HL-60 (cell line): ENCODE data around the gene DENND2D.

Source experiments
- GABPA ChIP-seq: IDR thresholded peaks from 2 replicates; pipeline ENCODE4 v1.6.1; 2012; ENCODE audit warnings: low read depth
- POLR2AphosphoS5 ChIP-seq: IDR thresholded peaks from 2 replicates; pipeline ENCODE4 v1.6.1; 2012; ENCODE audit warnings: low read depth
- SPI1 ChIP-seq: IDR thresholded peaks from 2 replicates; pipeline ENCODE4 v1.6.1; 2012; ENCODE audit warnings: low read depth, mild to moderate bottlenecking, borderline replicate concordance
- TF ChIP-seq, protein P1 (sequence below): IDR thresholded peaks from one replicate; pipeline ENCODE4 v1.5.1; 2011; ENCODE audit warnings: low read length, control low read depth, inconsistent platforms; ENCODE audit not compliant: insufficient read depth
- TF ChIP-seq, protein P2 (sequence below): IDR thresholded peaks from 2 replicates; pipeline ENCODE4 v1.6.1; 2012; ENCODE audit warnings: low read depth; ENCODE audit not compliant: insufficient replicate concordance

DNA sequence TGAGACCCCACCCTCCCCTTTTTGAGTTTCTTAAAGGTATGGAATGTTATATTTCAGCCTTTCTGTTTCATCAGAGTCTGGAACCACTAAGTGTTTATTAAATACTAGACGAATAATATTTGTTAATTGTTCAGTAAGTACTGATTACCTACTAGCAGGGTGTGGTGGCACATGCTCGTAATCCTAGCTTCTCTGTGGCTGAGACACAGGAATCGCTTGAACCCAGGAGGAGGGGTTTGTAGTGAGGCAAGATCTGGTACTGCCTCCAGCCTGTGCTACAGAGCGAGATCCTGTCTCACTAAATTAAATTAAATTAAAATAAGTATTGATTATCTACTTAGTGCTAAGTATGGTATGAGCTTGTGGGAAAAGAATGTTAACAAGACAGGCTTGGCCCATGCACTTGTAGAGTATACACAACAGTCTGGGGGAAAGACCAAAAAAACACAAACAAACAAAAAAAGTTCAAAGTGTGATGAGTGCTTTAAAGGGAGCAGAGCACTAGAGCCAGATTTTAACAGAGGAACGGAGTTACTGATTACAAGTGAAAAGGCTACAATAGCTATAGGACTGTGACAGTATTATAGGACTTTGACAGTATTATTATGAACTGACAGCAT lies 58.0 kb downstream of the DENND2D start:
- TF ChIP-seq, protein P1, sequence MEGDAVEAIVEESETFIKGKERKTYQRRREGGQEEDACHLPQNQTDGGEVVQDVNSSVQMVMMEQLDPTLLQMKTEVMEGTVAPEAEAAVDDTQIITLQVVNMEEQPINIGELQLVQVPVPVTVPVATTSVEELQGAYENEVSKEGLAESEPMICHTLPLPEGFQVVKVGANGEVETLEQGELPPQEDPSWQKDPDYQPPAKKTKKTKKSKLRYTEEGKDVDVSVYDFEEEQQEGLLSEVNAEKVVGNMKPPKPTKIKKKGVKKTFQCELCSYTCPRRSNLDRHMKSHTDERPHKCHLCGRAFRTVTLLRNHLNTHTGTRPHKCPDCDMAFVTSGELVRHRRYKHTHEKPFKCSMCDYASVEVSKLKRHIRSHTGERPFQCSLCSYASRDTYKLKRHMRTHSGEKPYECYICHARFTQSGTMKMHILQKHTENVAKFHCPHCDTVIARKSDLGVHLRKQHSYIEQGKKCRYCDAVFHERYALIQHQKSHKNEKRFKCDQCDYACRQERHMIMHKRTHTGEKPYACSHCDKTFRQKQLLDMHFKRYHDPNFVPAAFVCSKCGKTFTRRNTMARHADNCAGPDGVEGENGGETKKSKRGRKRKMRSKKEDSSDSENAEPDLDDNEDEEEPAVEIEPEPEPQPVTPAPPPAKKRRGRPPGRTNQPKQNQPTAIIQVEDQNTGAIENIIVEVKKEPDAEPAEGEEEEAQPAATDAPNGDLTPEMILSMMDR: no peak
- TF ChIP-seq POLR2AphosphoS5 (no peak), SPI1 (no peak), GABPA (no peak)
- TF ChIP-seq, protein P2, sequence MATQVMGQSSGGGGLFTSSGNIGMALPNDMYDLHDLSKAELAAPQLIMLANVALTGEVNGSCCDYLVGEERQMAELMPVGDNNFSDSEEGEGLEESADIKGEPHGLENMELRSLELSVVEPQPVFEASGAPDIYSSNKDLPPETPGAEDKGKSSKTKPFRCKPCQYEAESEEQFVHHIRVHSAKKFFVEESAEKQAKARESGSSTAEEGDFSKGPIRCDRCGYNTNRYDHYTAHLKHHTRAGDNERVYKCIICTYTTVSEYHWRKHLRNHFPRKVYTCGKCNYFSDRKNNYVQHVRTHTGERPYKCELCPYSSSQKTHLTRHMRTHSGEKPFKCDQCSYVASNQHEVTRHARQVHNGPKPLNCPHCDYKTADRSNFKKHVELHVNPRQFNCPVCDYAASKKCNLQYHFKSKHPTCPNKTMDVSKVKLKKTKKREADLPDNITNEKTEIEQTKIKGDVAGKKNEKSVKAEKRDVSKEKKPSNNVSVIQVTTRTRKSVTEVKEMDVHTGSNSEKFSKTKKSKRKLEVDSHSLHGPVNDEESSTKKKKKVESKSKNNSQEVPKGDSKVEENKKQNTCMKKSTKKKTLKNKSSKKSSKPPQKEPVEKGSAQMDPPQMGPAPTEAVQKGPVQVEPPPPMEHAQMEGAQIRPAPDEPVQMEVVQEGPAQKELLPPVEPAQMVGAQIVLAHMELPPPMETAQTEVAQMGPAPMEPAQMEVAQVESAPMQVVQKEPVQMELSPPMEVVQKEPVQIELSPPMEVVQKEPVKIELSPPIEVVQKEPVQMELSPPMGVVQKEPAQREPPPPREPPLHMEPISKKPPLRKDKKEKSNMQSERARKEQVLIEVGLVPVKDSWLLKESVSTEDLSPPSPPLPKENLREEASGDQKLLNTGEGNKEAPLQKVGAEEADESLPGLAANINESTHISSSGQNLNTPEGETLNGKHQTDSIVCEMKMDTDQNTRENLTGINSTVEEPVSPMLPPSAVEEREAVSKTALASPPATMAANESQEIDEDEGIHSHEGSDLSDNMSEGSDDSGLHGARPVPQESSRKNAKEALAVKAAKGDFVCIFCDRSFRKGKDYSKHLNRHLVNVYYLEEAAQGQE: no peak
